H1 (cell line): ENCODE data around the gene NCOA1. TPM values are rescaled to one million over a fixed set of nuclear protein-coding genes. Genes with fewer than 3 reads are reported as not detected.

ENCODE experiments used
- CTCF ChIA-PET: fragments of 300-600 bp; sonication (Branson Sonifier 250); formaldehyde crosslinking; loops from one replicate; lab custom pipeline; 2021; ENCODE audit not compliant: partially characterized antibody; lab: Charles Lee
- POLR2A ChIA-PET: fragments of 300-600 bp; sonication (Branson Sonifier 250); formaldehyde crosslinking; loops from one replicate; lab custom pipeline; 2021; ENCODE audit warnings: inconsistent platforms; ENCODE audit not compliant: partially characterized antibody; lab: Charles Lee
- DNase-seq, 2 experiments: peaks; one replicate each; pipeline versions ENCODE4 v3.0.0 to v3.0.0-alpha.2; 2010 to 2022; ENCODE audit warnings: low spot score in 2 of 2, low read depth in 1 of 2, mixed read lengths in 1 of 2
- FAIRE-seq: peaks from 2 replicates; lab custom pipeline; 2011; peaks lifted over from hg19 to GRCh38; lab: Jason Lieb, UNC
- H2AFZ ChIP-seq: 2 replicates; pipeline ENCODE4 v1.8.1; 2012; ENCODE audit warnings: low read length, inconsistent platforms
- H2AK5ac ChIP-seq: 2 replicates; pipeline ENCODE4 v1.6.1; 2013; ENCODE audit warnings: low read depth, low read length
- H2BK120ac ChIP-seq: replicated peaks from 2 replicates; pipeline ENCODE3; 2013; ENCODE audit warnings: low read depth, low read length, inconsistent platforms
- H2BK12ac ChIP-seq: 2 replicates; pipeline ENCODE4 v1.6.1; 2013; ENCODE audit warnings: low read depth, low read length
- H2BK15ac ChIP-seq: 2 replicates; pipeline ENCODE4 v1.6.1; 2013; ENCODE audit warnings: low read length
- H2BK20ac ChIP-seq: 2 replicates; pipeline ENCODE4 v1.6.1; 2013; ENCODE audit warnings: low read length
- H2BK5ac ChIP-seq: 2 replicates; pipeline ENCODE4 v1.6.1; 2013; ENCODE audit warnings: low read depth, low read length
- H3K14ac ChIP-seq: 2 replicates; pipeline ENCODE4 v1.6.1; 2013; ENCODE audit warnings: inconsistent platforms; ENCODE audit not compliant: insufficient read length
- H3K18ac ChIP-seq: 2 replicates; pipeline ENCODE4 v1.6.1; 2013; ENCODE audit warnings: low read length; ENCODE audit errors: extremely low read depth
- H3K23ac ChIP-seq: 2 replicates; pipeline ENCODE4 v1.6.1; 2013; ENCODE audit warnings: inconsistent platforms; ENCODE audit not compliant: insufficient read length
- H3K23me2 ChIP-seq: 2 replicates; pipeline ENCODE4 v1.6.1; 2013; ENCODE audit warnings: low read depth, low read length
- H3K27ac ChIP-seq: 2 replicates; pipeline ENCODE4 v1.6.1; 2011; ENCODE audit warnings: low read depth, low read length, inconsistent platforms
- H3K27me3 ChIP-seq, 4 experiments: replicated peaks in 1 of 4; 1 replicate in 1 of 4; 2 replicates in 3 of 4; pipeline versions ENCODE4 v1.6.1 to v1.8.1; 2011 to 2013; ENCODE audit warnings: low read length in 3 of 4, mild to moderate bottlenecking in 3 of 4, inconsistent platforms in 2 of 4, mixed read lengths in 2 of 4, moderate library complexity in 1 of 4; ENCODE audit not compliant: control insufficient read depth in 3 of 4, insufficient read depth in 3 of 4; ENCODE audit errors: extremely low read depth in 1 of 4
- H3K36me3 ChIP-seq, 4 experiments: 2 replicates each; pipeline versions ENCODE4 v1.6.1 to v1.8.1; 2011 to 2013; ENCODE audit warnings: mild to moderate bottlenecking in 4 of 4, low read length in 3 of 4, moderate library complexity in 2 of 4, control low read depth in 1 of 4, inconsistent platforms in 1 of 4; ENCODE audit not compliant: insufficient read depth in 4 of 4, control insufficient read depth in 2 of 4
- H3K4ac ChIP-seq: replicated peaks from 2 replicates; pipeline ENCODE3; 2013; ENCODE audit warnings: low read length, low read depth, mixed read lengths, inconsistent platforms; ENCODE audit not compliant: insufficient read length
- H3K4me1 ChIP-seq, 4 experiments: replicated peaks in 1 of 4; 1 replicate in 1 of 4; 2 replicates in 3 of 4; pipeline versions ENCODE4 v1.6.1 to v1.8.1; 2011 to 2013; ENCODE audit warnings: low read length in 3 of 4, inconsistent platforms in 2 of 4, mixed read lengths in 1 of 4; ENCODE audit not compliant: insufficient read depth in 4 of 4, control insufficient read depth in 3 of 4
- H3K4me2 ChIP-seq, 2 experiments: 2 replicates each; pipeline versions ENCODE4 v1.6.1 to v1.8.1; 2011 to 2013; ENCODE audit warnings: low read depth in 2 of 2, low read length in 2 of 2, control low read depth in 1 of 2, inconsistent platforms in 1 of 2, mild to moderate bottlenecking in 1 of 2; ENCODE audit not compliant: insufficient read depth in 1 of 2
- H3K4me3 ChIP-seq, 4 experiments: fragments of 200-600, 300-600 bp in 1 of 4; sonication (generic), shearing (Covaris generic), sonication (Bioruptor Twin) in 1 of 4; 2 replicates each; pipeline versions ENCODE4 v1.5.1 to v1.8.1; 2011 to 2016; ENCODE audit warnings: low read length in 4 of 4, low read depth in 3 of 4, control low read depth in 2 of 4, inconsistent platforms in 2 of 4, mild to moderate bottlenecking in 2 of 4, mixed read lengths in 1 of 4, moderate library complexity in 1 of 4; ENCODE audit not compliant: insufficient read depth in 2 of 4; ENCODE audit errors: extremely low read depth in 1 of 4
- H3K56ac ChIP-seq: replicated peaks from 2 replicates; pipeline ENCODE3; 2013; ENCODE audit warnings: low read depth, mild to moderate bottlenecking, mixed read lengths, low read length, inconsistent platforms; ENCODE audit not compliant: insufficient read length
- H3K79me1 ChIP-seq: 2 replicates; pipeline ENCODE4 v1.6.1; 2013; ENCODE audit warnings: low read depth, low read length, control low read depth
- H3K79me2 ChIP-seq, 2 experiments: 2 replicates each; pipeline versions ENCODE4 v1.6.1 to v1.8.1; 2012 to 2013; ENCODE audit warnings: low read length in 2 of 2, mild to moderate bottlenecking in 2 of 2, inconsistent platforms in 1 of 2; ENCODE audit not compliant: insufficient read depth in 2 of 2, control insufficient read depth in 1 of 2
- H3K9ac ChIP-seq, 4 experiments: replicated peaks in 1 of 4; 1 replicate in 1 of 4; 2 replicates in 3 of 4; pipeline versions ENCODE4 v1.6.1 to v1.8.1; 2011 to 2013; ENCODE audit warnings: low read depth in 3 of 4, low read length in 3 of 4, control low read depth in 2 of 4, mild to moderate bottlenecking in 2 of 4, moderate library complexity in 2 of 4, inconsistent platforms in 1 of 4; ENCODE audit errors: extremely low read depth in 1 of 4
- H3K9me3 ChIP-seq, 2 experiments: 2 replicates each; pipeline versions ENCODE4 v1.6.1 to v1.8.1; 2012 to 2013; ENCODE audit warnings: mild to moderate bottlenecking in 2 of 2, moderate library complexity in 2 of 2, control low read depth in 1 of 2, inconsistent platforms in 1 of 2, low read depth in 1 of 2, low read length in 1 of 2, mixed read lengths in 1 of 2; ENCODE audit not compliant: insufficient read depth in 2 of 2
- H4K20me1 ChIP-seq, 2 experiments: replicated peaks in 1 of 2; 2 replicates each; pipeline versions ENCODE3 to v1.8.1; 2011 to 2013; ENCODE audit warnings: inconsistent platforms in 2 of 2, low read length in 2 of 2, mild to moderate bottlenecking in 1 of 2; ENCODE audit not compliant: insufficient read depth in 2 of 2, control insufficient read depth in 1 of 2
- H4K5ac ChIP-seq: 2 replicates; pipeline ENCODE4 v1.6.1; 2013; ENCODE audit warnings: low read length, low read depth, mixed read lengths, inconsistent platforms; ENCODE audit not compliant: insufficient read length
- H4K8ac ChIP-seq: 2 replicates; pipeline ENCODE4 v1.8.0; 2013; ENCODE audit warnings: mild to moderate bottlenecking, moderate library complexity, low read length, inconsistent platforms; ENCODE audit not compliant: insufficient read depth; ENCODE audit errors: extremely low read depth
- H4K91ac ChIP-seq: replicated peaks from 2 replicates; pipeline ENCODE3; 2013; ENCODE audit warnings: low read length, mixed read lengths, inconsistent platforms; ENCODE audit not compliant: insufficient read length
- ASH2L ChIP-seq: fragments of 200-600, 300-600 bp; sonication (generic); IDR thresholded peaks from one replicate; pipeline ENCODE4 v1.7.1; 2017; ENCODE audit warnings: low read length
- BRCA1 ChIP-seq: IDR thresholded peaks from 2 replicates; pipeline ENCODE4 v1.6.1; 2012; ENCODE audit warnings: low read depth, low read length, improper control_type of control experiment
- FOSL1 ChIP-seq: IDR thresholded peaks from 2 replicates; pipeline ENCODE4 v1.6.1; 2011; ENCODE audit warnings: mild to moderate bottlenecking, low read depth, low read length, moderate library complexity; ENCODE audit not compliant: insufficient read depth
- HDAC2 ChIP-seq, 2 experiments: fragments of 300-600 bp in 1 of 2; sonication (generic) in 1 of 2; IDR thresholded peaks; 2 replicates each; pipeline ENCODE4 v1.6.1; 2011 to 2012; ENCODE audit warnings: low read depth in 2 of 2, low read length in 2 of 2, mild to moderate bottlenecking in 2 of 2, moderate library complexity in 2 of 2, borderline replicate concordance in 1 of 2, inconsistent platforms in 1 of 2
- POLR2AphosphoS5 ChIP-seq: IDR thresholded peaks from 2 replicates; pipeline ENCODE4 v1.6.1; 2011; ENCODE audit warnings: low read depth, low read length
- RBBP5 ChIP-seq: IDR thresholded peaks from 2 replicates; pipeline ENCODE4 v1.7.1; 2012; ENCODE audit warnings: low read depth, mild to moderate bottlenecking, inconsistent platforms, low read length, moderate library complexity, borderline replicate concordance
- SIRT6 ChIP-seq: IDR thresholded peaks from one replicate; pipeline ENCODE4 v1.7.1; 2012; ENCODE audit warnings: low read length, inconsistent platforms
- SP1 ChIP-seq: IDR thresholded peaks from 2 replicates; pipeline ENCODE4 v1.6.1; 2011; ENCODE audit warnings: low read depth, low read length
- TEAD4 ChIP-seq: IDR thresholded peaks from 2 replicates; pipeline ENCODE4 v1.6.1; 2012; ENCODE audit warnings: low read depth, low read length, inconsistent platforms, mixed read lengths
- WGBS, 2 experiments: shearing (Covaris generic) in 1 of 2; methylation state at CpG; one replicate each; pipeline versions ENCODE4 v1.1.6 to v1.1.7; 2013 to 2015; ENCODE audit warnings: low lambda C conversion rate in 2 of 2, mixed read lengths in 2 of 2, inconsistent platforms in 1 of 2, low coverage in 1 of 2, missing lambda C conversion rate in 1 of 2; ENCODE audit not compliant: insufficient replicate concordance in 2 of 2, insufficient coverage in 1 of 2, insufficient read length in 1 of 2; ENCODE audit errors: extremely low coverage in 1 of 2, missing lambda C conversion rate in 1 of 2; 5-methylcytosine and 5-hydroxymethylcytosine counted together
- polyA plus RNA-seq, 7 experiments: library from polyadenylated mRNA; depleted of rRNA in 3 of 7; stranded (reverse) in 5 of 7; unstranded in 2 of 7; fragments of >200 nt in 5 of 7; fragments of 200-250 nt in 2 of 7; gene quantifications; 1 replicate in 5 of 7; 2 replicates in 1 of 7; 4 replicates in 1 of 7; pipeline versions ENCODE4 v1.2.1 to v1.2.3, GENCODE V29; 2011 to 2013; ENCODE audit warnings: missing spikeins in 2 of 7, mixed read lengths in 2 of 7
- total RNA-seq: library from RNA; stranded (reverse); fragmentation: NEBNext Ultra II Directional; extraction: Animal tissue kit (Norgen Biotek cat#: 25700); gene quantifications from 2 replicates; pipeline ENCODE4 v1.2.1, GENCODE V29; 2021

The NCOA1 gene
- total and polyA plus RNA-seq, 2 of the 8 experiments (the other 6 are each of a cell fraction or from before 2014, with no cell fraction given): 12.8 to 17.9 TPM

DNA sequence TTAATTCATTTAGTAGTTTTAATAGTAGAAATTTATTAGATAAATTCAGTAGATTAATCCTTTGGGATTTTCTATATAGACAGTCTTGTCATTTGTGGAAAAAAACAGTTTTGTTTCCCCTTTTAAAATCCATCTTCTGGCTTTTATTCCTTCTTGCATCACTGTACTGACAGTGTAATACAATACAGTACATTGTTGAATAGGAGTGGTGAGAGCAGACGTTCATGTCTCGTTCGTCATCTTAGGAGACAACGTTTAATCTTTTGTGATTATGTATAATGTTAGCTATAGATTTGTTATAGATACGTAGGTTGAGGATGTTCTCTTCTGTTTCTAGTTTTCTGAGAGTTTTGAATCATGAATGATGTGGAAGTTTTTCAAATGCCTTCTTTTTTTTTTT is 61.8 kb downstream of the NCOA1 start:
- no peaks in the 10 kb centered on the region for H3K23me2 ChIP-seq
- POLR2A ChIA-PET: no interaction called here
- H3K9me3 ChIP-seq: peaks cover 6 to 13% of the 10 kb centered on the region in 2 experiments; a peak in 2 of 4 replicates
- no peak for FAIRE-seq
- no peak for DNase-seq
- H3K36me3 ChIP-seq: no peaks in the 10 kb centered on the region
- no peak overlapping the region for H2BK20ac ChIP-seq
- no peak overlapping the region for H3K18ac ChIP-seq
- no peak overlapping the region for H4K5ac ChIP-seq
- H2BK12ac ChIP-seq: no peak overlapping the region
- no peak overlapping the region for H2AFZ ChIP-seq
- no peaks in the 10 kb centered on the region for H4K20me1 ChIP-seq
- H2BK15ac ChIP-seq: no peak overlapping the region
- H3K4me1 ChIP-seq: peaks cover 0 to 3% (median 0%) of the 10 kb centered on the region in 4 experiments; a peak in 1 of 7 replicates
- H3K4me3 ChIP-seq: no peak overlapping the region
- WGBS, 2 experiments: 97% methylated on average over 5 of the region's 5 CpGs; no CpG with 5 or more reads in 1 of the 2 experiments
- H2BK5ac ChIP-seq: no peak overlapping the region
- H3K4me2 ChIP-seq: no peak overlapping the region
- H2AK5ac ChIP-seq: no peak overlapping the region
- no peaks in the 10 kb centered on the region for H3K79me1 ChIP-seq
- no peaks in the 10 kb centered on the region for H3K79me2 ChIP-seq
- H3K9ac ChIP-seq: no peak overlapping the region
- H3K56ac ChIP-seq: no peak overlapping the region
- H3K14ac ChIP-seq: no peak overlapping the region
- H3K27ac ChIP-seq: no peak overlapping the region
- H3K23ac ChIP-seq: no peak overlapping the region
- H4K8ac ChIP-seq: no peak overlapping the region
- CTCF ChIA-PET: no interaction called here
- TF ChIP-seq HDAC2 (IDR thresholded peaks at IDR 0.05; ENCODE audit: borderline replicate concordance in 1 of 2, low read depth in 2 of 2, low read length in 2 of 2) (no peak), ASH2L (no peak), TEAD4 (no peak), BRCA1 (no peak), SP1 (no peak), RBBP5 (no peak), POLR2AphosphoS5 (no peak), FOSL1 (no peak), SIRT6 (no peak)
- H2BK120ac ChIP-seq: no peak overlapping the region
- no peaks in the 10 kb centered on the region for H3K27me3 ChIP-seq
- no peak overlapping the region for H4K91ac ChIP-seq
- H3K4ac ChIP-seq: no peak overlapping the region
